HG02610 (cell line): ENCODE measurements around the gene DOK1.

Experiments used
- ATAC-seq: cut with Tn5 transposase; IDR thresholded peaks from one replicate; pipeline ENCODE4 v1.9.1; 2021; ENCODE audit warnings: mild to moderate bottlenecking, moderate library complexity; ENCODE audit not compliant: unreplicated experiment

DOK1 gene

GRCh38 chr2:74566754-74567085, 12.2 kb downstream of the DOK1 start:
- peak; percentile 30 for ATAC-seq

DNA sequence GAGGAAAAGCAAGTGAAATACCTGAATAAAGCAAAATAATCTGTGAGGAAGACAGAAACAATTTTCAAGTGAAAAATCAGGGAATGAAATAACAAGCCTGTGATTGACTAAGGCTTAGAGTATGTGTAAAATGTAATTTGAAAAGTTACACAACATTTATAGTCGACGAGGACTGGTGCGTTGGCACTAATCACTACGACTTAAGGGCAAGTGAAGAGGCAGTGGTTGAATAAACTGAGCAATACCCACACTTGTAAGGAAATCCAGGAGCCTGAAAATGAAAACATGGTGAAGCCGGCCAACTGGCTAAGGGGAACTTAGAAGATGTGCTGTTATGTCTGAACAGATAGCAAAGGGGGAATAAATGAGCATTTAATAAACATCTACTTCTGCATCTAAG, 13.4 kb downstream of the DOK1 start:
- ATAC-seq: no peak

GRCh38 chr2:74569686-74570085, 15.2 kb downstream of the DOK1 start:
- no peak for ATAC-seq

GRCh38 chr2:74571058-74571457, 16.5 kb downstream of the DOK1 start:
- ATAC-seq: peak; percentile 83

GRCh38 chr2:74572178-74572925, 17.8 kb downstream of the DOK1 start:
- no peak for ATAC-seq

- no peak for ATAC-seq
These were observed 19.4 kb downstream of the DOK1 start for GRCh38 chr2:74573747-74574562.

- ATAC-seq: no peak
These were observed 20.8 kb downstream of the DOK1 start for GRCh38 chr2:74575320-74575719.

- no peak for ATAC-seq
These were observed 21.8 kb downstream of the DOK1 start for GRCh38 chr2:74576211-74576862.

DNA sequence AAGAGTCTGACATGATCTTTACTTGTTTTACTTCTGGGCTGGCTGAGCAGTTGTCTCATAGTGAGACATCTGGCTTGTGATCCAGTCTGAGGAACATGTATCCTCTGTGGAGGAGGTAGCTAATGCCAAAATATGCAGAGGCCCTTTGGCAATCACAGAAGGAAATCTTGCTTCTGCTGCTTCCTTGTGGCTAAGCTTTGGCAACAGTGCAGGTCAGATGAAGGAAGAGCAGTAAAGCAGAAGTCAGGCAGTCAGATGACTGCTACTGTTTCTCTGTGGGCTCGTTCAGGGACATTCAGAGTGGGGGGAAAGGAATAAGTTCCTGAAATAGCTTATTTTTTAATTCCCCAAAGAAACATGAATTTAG, 22.3 kb downstream of the DOK1 start:
- no peak for ATAC-seq

DNA sequence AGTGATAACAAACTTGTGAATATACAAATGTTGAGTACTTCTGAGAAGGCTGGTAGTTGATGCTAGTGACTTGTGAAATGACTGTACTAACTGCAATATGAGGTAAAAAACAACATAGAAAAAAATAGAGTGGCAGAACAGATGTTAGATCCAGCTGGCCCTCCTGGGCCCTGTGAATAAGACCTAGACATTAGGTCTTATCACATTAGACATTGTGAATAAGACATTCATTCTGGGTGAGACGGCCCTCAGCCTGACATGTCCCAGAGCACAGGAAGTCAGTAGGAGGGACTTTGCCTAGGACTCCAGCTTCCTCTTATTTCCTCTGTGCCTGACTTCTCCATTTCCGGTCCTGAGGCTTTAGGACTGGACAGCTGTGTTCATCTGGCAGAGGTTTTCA, 22.9 kb downstream of the DOK1 start:
- ATAC-seq: peak; percentile 44

DNA sequence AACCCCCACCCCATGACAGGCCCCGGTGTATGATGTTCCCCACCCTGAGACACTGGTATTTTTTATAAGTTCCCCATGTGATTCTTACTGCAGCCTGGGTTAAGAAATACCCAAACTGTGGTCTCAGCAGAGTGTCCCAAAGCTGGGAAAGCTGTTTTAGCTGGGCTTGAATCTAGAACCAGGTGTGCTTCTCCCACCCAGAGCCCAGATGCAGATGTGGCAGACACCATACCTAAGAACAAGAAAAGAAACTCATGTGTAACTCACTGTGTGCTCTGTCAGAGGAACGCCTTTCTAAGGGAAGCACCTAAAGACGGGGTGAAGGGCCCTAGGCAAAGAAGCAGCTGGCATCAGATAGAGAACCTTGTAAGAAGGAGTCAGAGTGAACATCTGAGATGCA, 23.9 kb downstream of the DOK1 start:
- ATAC-seq: peak; percentile 66

- ATAC-seq: no peak
These were observed 26.9 kb downstream of the DOK1 start for GRCh38 chr2:74581463-74581862.

GRCh38 chr2:74582184-74582583, 27.7 kb downstream of the DOK1 start:
- ATAC-seq: no peak

GRCh38 chr2:74583504-74583903, 29.0 kb downstream of the DOK1 start:
- no peak for ATAC-seq

DNA sequence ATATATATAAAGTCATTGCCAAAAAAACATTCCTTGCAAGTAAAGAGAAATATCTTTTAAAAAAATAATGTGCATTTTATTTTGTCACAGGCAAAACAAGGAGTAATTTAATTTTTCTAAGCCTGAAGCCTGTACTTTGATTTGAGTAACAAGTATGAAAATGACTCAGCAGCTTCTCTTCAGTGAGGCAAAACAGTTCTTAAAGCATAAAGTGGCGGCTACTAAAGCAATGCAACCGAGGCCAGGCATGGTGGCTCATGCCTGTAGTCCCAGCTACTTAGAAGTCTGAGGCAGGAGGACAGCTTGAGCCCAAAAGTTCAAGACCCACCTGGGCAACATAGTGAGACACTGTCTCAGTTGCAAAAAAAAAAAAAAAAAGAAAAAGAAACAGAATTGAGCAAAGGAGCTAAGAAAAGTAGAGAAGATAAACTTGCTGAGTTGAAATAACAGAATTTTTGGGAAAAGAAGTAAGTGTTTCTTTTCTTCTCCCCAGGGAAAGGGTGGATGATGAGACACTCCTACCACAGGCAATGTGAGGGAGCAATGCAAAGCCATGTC, 29.6 kb downstream of the DOK1 start:
- peak; percentile 76 for ATAC-seq

- no peak for ATAC-seq
These were observed 31.1 kb downstream of the DOK1 start for GRCh38 chr2:74585406-74586185.

DNA sequence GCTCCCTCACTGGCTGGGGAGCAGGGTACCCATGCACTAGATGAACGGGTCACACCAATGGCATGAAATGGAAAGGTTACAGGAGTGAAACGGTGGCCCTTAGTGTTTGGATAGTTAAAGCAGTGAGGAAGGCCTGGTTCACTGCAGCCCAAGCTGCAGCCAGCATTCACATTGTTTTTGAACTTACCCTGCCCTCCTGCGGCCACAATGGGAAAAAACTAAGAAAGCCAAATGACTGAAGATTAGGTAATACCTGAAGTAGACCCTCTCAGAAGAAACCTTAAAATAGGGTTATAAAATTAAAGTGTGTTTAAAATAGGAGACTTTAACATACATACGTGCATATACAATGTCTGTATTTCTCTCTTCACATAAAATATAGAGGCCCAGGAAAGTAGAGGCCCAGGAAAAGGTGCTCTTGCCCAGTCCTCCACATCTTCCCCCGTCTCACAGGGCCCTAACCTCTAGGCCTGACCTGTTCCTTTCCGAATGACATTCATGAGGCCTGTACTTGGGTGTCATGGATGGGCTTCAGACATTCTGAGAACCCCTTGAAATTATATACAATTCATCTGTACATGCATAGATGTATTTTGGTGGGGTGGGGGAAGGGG, 33.3 kb downstream of the DOK1 start:
- peak; percentile 48 for ATAC-seq

- no peak for ATAC-seq
These were observed 34.1 kb downstream of the DOK1 start for GRCh38 chr2:74588664-74589063.

DNA sequence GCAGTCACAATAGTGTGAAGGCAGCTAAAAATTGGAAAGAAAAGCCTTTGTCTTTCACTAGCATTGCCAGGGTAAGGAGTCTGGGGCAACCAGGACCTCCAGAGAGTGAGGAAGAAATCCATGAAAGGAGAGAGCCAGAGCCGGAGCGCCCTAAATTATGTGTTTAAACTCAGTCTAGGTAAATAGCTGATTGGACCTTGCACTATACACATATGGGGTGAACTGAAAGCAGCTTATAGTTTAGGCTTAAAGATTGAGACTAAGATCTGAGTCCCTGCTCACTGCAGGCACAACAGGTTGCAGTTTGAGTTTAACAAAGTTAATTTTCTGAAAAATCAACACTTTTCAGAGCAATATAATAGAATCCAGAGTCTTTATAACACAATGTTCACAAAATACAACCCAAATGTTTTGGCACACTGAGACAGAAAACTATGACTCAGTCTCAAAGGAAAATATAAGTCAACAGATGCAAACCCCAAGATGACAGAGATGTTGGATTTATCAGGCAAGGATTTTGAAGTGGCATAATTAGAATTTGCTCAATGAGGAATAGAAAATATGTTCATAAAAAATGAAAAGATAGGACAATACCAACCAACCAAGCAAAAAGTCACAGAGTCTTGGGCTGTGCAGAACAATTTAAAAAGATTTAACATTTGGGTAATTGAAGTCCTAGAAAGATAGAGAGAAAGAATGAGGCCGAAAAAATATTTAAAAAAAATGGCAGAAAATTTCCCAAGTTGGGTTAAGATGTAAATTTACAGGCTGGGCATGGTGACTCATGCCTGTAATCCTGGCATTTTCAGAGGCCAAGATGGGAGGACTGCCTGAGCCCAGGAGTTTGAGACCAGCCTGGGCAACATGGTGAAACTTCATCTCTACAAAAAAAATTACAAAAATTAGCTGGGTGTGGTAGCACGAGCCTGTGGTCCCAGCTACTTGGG, 39.6 kb downstream of the DOK1 start:
- ATAC-seq: no peak
